Caco-2 (cell line): Measurements from ENCODE around the gene ENPP3. TPM values are rescaled to one million over a fixed set of nuclear protein-coding genes. Genes with fewer than 3 reads are reported as not detected.

Source experiments
- BruUV-seq: library from RNA; stranded (reverse); fragments of 400-500 nt; replicated peaks from 2 replicates; lab custom pipeline; 2021; lab: Mats Ljungman, UMichigan
- CTCF ChIA-PET: fragments of 300-600 bp; sonication (Branson Sonifier 250); formaldehyde crosslinking; loops from one replicate; lab custom pipeline; 2022; ENCODE audit warnings: antibody characterized with exemption; lab: Charles Lee
- POLR2A ChIA-PET: fragments of 300-600 bp; sonication (Branson Sonifier 250); formaldehyde crosslinking; loops from one replicate; lab custom pipeline; 2022; ENCODE audit warnings: antibody characterized with exemption; lab: Charles Lee
- DNase-seq, 2 experiments: peaks; one replicate each; pipeline versions ENCODE4 v3.0.0 to v3.0.0-alpha.2; 2020 to 2022
- H3K27me3 ChIP-seq: replicated peaks from 2 replicates; pipeline ENCODE4 v1.6.0; 2011; ENCODE audit warnings: low read length; ENCODE audit not compliant: control insufficient read depth, insufficient read depth
- H3K36me3 ChIP-seq: 2 replicates; pipeline ENCODE4 v1.5.1; 2011; ENCODE audit warnings: low read length; ENCODE audit not compliant: control insufficient read depth, insufficient read depth
- H3K4me1 ChIP-seq: fragments of 250-450 bp; sonication (Bioruptor Pico); 2 replicates; pipeline ENCODE4 v1.5.1; 2020; ENCODE audit warnings: mild to moderate bottlenecking
- H3K4me3 ChIP-seq: 2 replicates; pipeline ENCODE4 v1.5.1; 2011; ENCODE audit warnings: low read depth, mild to moderate bottlenecking, control low read depth, low read length
- H3K9me3 ChIP-seq: fragments of 250-450 bp; sonication (Bioruptor Pico); 2 replicates; pipeline ENCODE4 v1.5.1; 2020; ENCODE audit warnings: mild to moderate bottlenecking, moderate library complexity
- H3K27ac Mint-ChIP-seq: one replicate; pipeline ENCODE4 v1.8.0; 2022; ENCODE audit warnings: mixed read lengths; ENCODE audit not compliant: unreplicated experiment
- H3K27me3 Mint-ChIP-seq: one replicate; pipeline ENCODE4 v1.8.0; 2022; ENCODE audit warnings: mixed read lengths; ENCODE audit not compliant: insufficient read depth, unreplicated experiment
- H3K36me3 Mint-ChIP-seq: one replicate; pipeline ENCODE4 v1.8.0; 2022; ENCODE audit warnings: mild to moderate bottlenecking, mixed read lengths; ENCODE audit not compliant: insufficient read depth, unreplicated experiment
- H3K4me1 Mint-ChIP-seq: one replicate; pipeline ENCODE4 v1.8.0; 2022; ENCODE audit warnings: low read depth, mixed read lengths; ENCODE audit not compliant: unreplicated experiment
- H3K4me3 Mint-ChIP-seq: one replicate; pipeline ENCODE4 v1.8.0; 2022; ENCODE audit warnings: mild to moderate bottlenecking, moderate library complexity, mixed read lengths; ENCODE audit not compliant: unreplicated experiment
- H3K9me3 Mint-ChIP-seq: one replicate; pipeline ENCODE4 v1.8.0; 2022; ENCODE audit warnings: mixed read lengths; ENCODE audit not compliant: unreplicated experiment
- CTCF ChIP-seq, 2 experiments: fragments of 200-600 bp in 1 of 2; IDR thresholded peaks; 1 replicate in 1 of 2; 2 replicates in 1 of 2; pipeline versions ENCODE4 v1.5.1 to v1.8.0; 2011 to 2022; ENCODE audit warnings: antibody characterized with exemption in 1 of 2, control low read depth in 1 of 2, inconsistent platforms in 1 of 2, low read depth in 1 of 2, low read length in 1 of 2, mild to moderate bottlenecking in 1 of 2, moderate library complexity in 1 of 2; ENCODE audit not compliant: insufficient read depth in 1 of 2, severe bottlenecking in 1 of 2, unreplicated experiment in 1 of 2
- intact Hi-C: fragments of 100-400 bp; cut with micrococcal nuclease; formaldehyde crosslinking; loops from one replicate; pipeline ENCODE4 v1.10.0; 2022; ENCODE audit not compliant: unreplicated experiment
- total RNA-seq: library from RNA; stranded (reverse); gene quantifications from 2 replicates; pipeline ENCODE4 v1.2.3, GENCODE V29; 2022

The ENPP3 gene
- total RNA-seq, 1 experiment from 2014 or later, result not detected

GRCh38 chr6:131669891-131670290 is 32.8 kb downstream of the ENPP3 start:
- H3K36me3 ChIP-seq, result no peaks in the 10 kb centered on the region
- no peaks in the 10 kb centered on the region for H3K9me3 ChIP-seq
- no peaks in the 10 kb centered on the region for H3K36me3 Mint-ChIP-seq
- POLR2A ChIA-PET, result no interaction called here
- CTCF ChIA-PET, result no interaction called here
- BruUV-seq, result no TSS peak
- intact Hi-C loops, result no loop called here
- no peaks in the 10 kb centered on the region for H3K4me1 Mint-ChIP-seq
- H3K27me3 Mint-ChIP-seq, result peaks cover 3% of the 10 kb centered on the region
- H3K4me3 Mint-ChIP-seq, result no peak overlapping the region
- H3K4me1 ChIP-seq, result no peaks in the 10 kb centered on the region
- no peak for DNase-seq
- no peak overlapping the region for H3K27ac Mint-ChIP-seq
- H3K4me3 ChIP-seq, result no peak overlapping the region
- no peaks in the 10 kb centered on the region for H3K27me3 ChIP-seq
- H3K9me3 Mint-ChIP-seq, result no peaks in the 10 kb centered on the region
- no peak for TF ChIP-seq CTCF (IDR thresholded peaks at IDR 0.05; ENCODE audit: insufficient read depth in 1 of 2, low read depth in 1 of 2, low read length in 1 of 2, severe bottlenecking in 1 of 2, unreplicated experiment in 1 of 2)

- H3K9me3 Mint-ChIP-seq, result no peaks in the 10 kb centered on the region
- H3K9me3 ChIP-seq, result no peaks in the 10 kb centered on the region
- POLR2A ChIA-PET, result no interaction called here
- intact Hi-C loops, result no loop called here
- no TSS peak for BruUV-seq
- CTCF ChIA-PET, result no interaction called here
- no peak overlapping the region for H3K27ac Mint-ChIP-seq
- H3K27me3 Mint-ChIP-seq, result no peaks in the 10 kb centered on the region
- no peak overlapping the region for H3K4me3 ChIP-seq
- H3K36me3 Mint-ChIP-seq, result no peaks in the 10 kb centered on the region
- H3K4me1 Mint-ChIP-seq, result no peaks in the 10 kb centered on the region
- no peaks in the 10 kb centered on the region for H3K36me3 ChIP-seq
- no peak for TF ChIP-seq CTCF (IDR thresholded peaks at IDR 0.05; ENCODE audit: insufficient read depth in 1 of 2, low read depth in 1 of 2, low read length in 1 of 2, severe bottlenecking in 1 of 2, unreplicated experiment in 1 of 2)
- H3K4me1 ChIP-seq, result no peaks in the 10 kb centered on the region
- no peaks in the 10 kb centered on the region for H3K27me3 ChIP-seq
- no peak overlapping the region for H3K4me3 Mint-ChIP-seq
- DNase-seq, result no peak
Measured at GRCh38 chr6:131673184-131673583, 36.1 kb downstream of the ENPP3 start.

GRCh38 chr6:131678442-131678841 is 41.3 kb downstream of the ENPP3 start:
- Mint-ChIP-seq H3K9me3 (no peaks in the 10 kb centered on the region), H3K4me1 (peaks cover 11% of the 10 kb centered on the region), H3K4me3 (no peak overlapping the region), H3K27me3 (no peaks in the 10 kb centered on the region), H3K27ac (no peak overlapping the region), H3K36me3 (no peaks in the 10 kb centered on the region)
- TF ChIP-seq CTCF (IDR thresholded peaks at IDR 0.05; ENCODE audit: insufficient read depth in 1 of 2, low read depth in 1 of 2, low read length in 1 of 2, severe bottlenecking in 1 of 2, unreplicated experiment in 1 of 2), result no peak
- Histone ChIP-seq H3K9me3 (no peaks in the 10 kb centered on the region), H3K27me3 (no peaks in the 10 kb centered on the region), H3K4me1 (peaks cover 7% of the 10 kb centered on the region; the same call in 1 of the 2 replicates), H3K4me3 (no peak overlapping the region), H3K36me3 (no peaks in the 10 kb centered on the region)
- DNase-seq, result no peak
- intact Hi-C loops, result no loop called here
- ChIA-PET CTCF (no interaction called here), POLR2A (no interaction called here)
- no TSS peak for BruUV-seq
